CD14-positive monocyte (primary cell): ENCODE data around the gene GEMIN8. TPM values are rescaled to one million over a fixed set of nuclear protein-coding genes. Genes with fewer than 3 reads are reported as not detected.

Source experiments
- DNase-seq, 3 donors: peaks; one replicate each; pipeline ENCODE4 v3.0.0-alpha.2; 2011 to 2022
- H2AFZ ChIP-seq: 2 replicates; pipeline ENCODE4 v1.6.0; 2012; ENCODE audit warnings: mild to moderate bottlenecking, low read depth, low read length, inconsistent platforms; ENCODE audit not compliant: insufficient read depth, poor library complexity, severe bottlenecking
- H3K27ac ChIP-seq, 2 donors: 1 replicate in 1 of 2; 2 replicates in 1 of 2; pipeline ENCODE4 v1.5.1; 2012 to 2013; ENCODE audit warnings: low read length in 2 of 2, control low read depth in 1 of 2, inconsistent platforms in 1 of 2, low read depth in 1 of 2, mild to moderate bottlenecking in 1 of 2
- H3K27me3 ChIP-seq, 2 donors: one replicate each; pipeline versions ENCODE4 v1.6.0 to v1.6.1; 2011 to 2013; ENCODE audit warnings: low read length in 2 of 2; ENCODE audit not compliant: control insufficient read depth in 2 of 2, insufficient read depth in 2 of 2
- H3K36me3 ChIP-seq, 2 donors: replicated peaks in 1 of 2; 1 replicate in 1 of 2; 2 replicates in 1 of 2; pipeline versions ENCODE4 v1.5.1 to v1.6.1; 2012 to 2013; ENCODE audit warnings: low read length in 2 of 2, control low read depth in 1 of 2, inconsistent platforms in 1 of 2, mild to moderate bottlenecking in 1 of 2; ENCODE audit not compliant: insufficient read depth in 2 of 2, control insufficient read depth in 1 of 2
- H3K4me1 ChIP-seq, 2 donors: 1 replicate in 1 of 2; 2 replicates in 1 of 2; pipeline versions ENCODE4 v1.5.1 to v1.6.1; 2012 to 2013; ENCODE audit warnings: low read length in 2 of 2, control low read depth in 1 of 2, inconsistent platforms in 1 of 2, mild to moderate bottlenecking in 1 of 2, moderate library complexity in 1 of 2; ENCODE audit not compliant: insufficient read depth in 2 of 2, control insufficient read depth in 1 of 2
- H3K4me2 ChIP-seq: replicated peaks from 2 replicates; pipeline ENCODE3; 2012; ENCODE audit warnings: low read length, moderate library complexity, mild to moderate bottlenecking; ENCODE audit not compliant: poor library complexity, severe bottlenecking; ENCODE audit errors: extremely low read depth
- H3K4me3 ChIP-seq, 3 experiments: fragments of 200-600 bp in 1 of 3; sonication (generic) in 1 of 3; replicated peaks in 1 of 3; 1 replicate in 2 of 3; 2 replicates in 1 of 3; pipeline ENCODE4 v1.5.1; 2011 to 2013; ENCODE audit warnings: low read length in 3 of 3, mild to moderate bottlenecking in 3 of 3, control low read depth in 2 of 3, low read depth in 2 of 3, inconsistent platforms in 1 of 3, moderate library complexity in 1 of 3
- H3K79me2 ChIP-seq: 2 replicates; pipeline ENCODE4 v1.6.0; 2012; ENCODE audit warnings: mild to moderate bottlenecking, control low read depth, inconsistent platforms, low read length, moderate library complexity; ENCODE audit not compliant: insufficient read depth
- H3K9ac ChIP-seq: 2 replicates; pipeline ENCODE4 v1.6.0; 2017; ENCODE audit warnings: low read length, mild to moderate bottlenecking; ENCODE audit not compliant: insufficient read depth, poor library complexity, severe bottlenecking
- H3K9me3 ChIP-seq, 2 donors: replicated peaks in 1 of 2; 1 replicate in 1 of 2; 2 replicates in 1 of 2; pipeline versions ENCODE4 v1.5.1 to v1.6.1; 2012 to 2013; ENCODE audit warnings: low read length in 2 of 2, control low read depth in 1 of 2; ENCODE audit not compliant: control insufficient read depth in 1 of 2, insufficient read depth in 1 of 2
- H4K20me1 ChIP-seq: 2 replicates; pipeline ENCODE4 v1.6.0; 2012; ENCODE audit warnings: mild to moderate bottlenecking, low read length, control low read depth, moderate library complexity; ENCODE audit not compliant: insufficient read depth
- H3K27ac Mint-ChIP-seq, 7 donors: one replicate each; pipeline ENCODE4 v1.8.0; 2020; ENCODE audit warnings: mild to moderate bottlenecking in 7 of 7, mixed read lengths in 7 of 7, moderate library complexity in 6 of 7, inconsistent platforms in 2 of 7
- H3K27me3 Mint-ChIP-seq, 3 donors: one replicate each; pipeline ENCODE4 v1.8.0; 2021 to 2022; ENCODE audit warnings: low read depth in 3 of 3, mild to moderate bottlenecking in 3 of 3, mixed read lengths in 3 of 3, moderate library complexity in 3 of 3, inconsistent platforms in 1 of 3
- H3K36me3 Mint-ChIP-seq, 2 donors: one replicate each; pipeline ENCODE4 v1.8.0; 2020; ENCODE audit warnings: mixed read lengths in 2 of 2, inconsistent platforms in 1 of 2, mild to moderate bottlenecking in 1 of 2
- H3K4me1 Mint-ChIP-seq: one replicate; pipeline ENCODE4 v1.8.0; 2020; ENCODE audit warnings: mild to moderate bottlenecking, mixed read lengths
- H3K4me3 Mint-ChIP-seq, 2 donors: one replicate each; pipeline ENCODE4 v1.8.0; 2020; ENCODE audit warnings: mild to moderate bottlenecking in 2 of 2, mixed read lengths in 2 of 2, moderate library complexity in 1 of 2
- H3K9me3 Mint-ChIP-seq, 7 donors: one replicate each; pipeline ENCODE4 v1.8.0; 2020 to 2022; ENCODE audit warnings: mixed read lengths in 7 of 7, mild to moderate bottlenecking in 6 of 7, moderate library complexity in 6 of 7, inconsistent platforms in 2 of 7
- WGBS: methylation state at CpG from one replicate; pipeline ENCODE4 v1.1.5; 2013; ENCODE audit warnings: missing lambda C conversion rate; ENCODE audit not compliant: insufficient coverage; 5-methylcytosine and 5-hydroxymethylcytosine counted together
- intact Hi-C, 2 donors: fragments of 100-400 bp; cut with micrococcal nuclease; formaldehyde crosslinking; loops; one replicate each; pipeline versions ENCODE4 v1.15.0 to v1.15.1; 2023
- polyA plus RNA-seq, 3 donors: library from polyadenylated mRNA; depleted of rRNA in 1 of 3; unstranded in 2 of 3; stranded (reverse) in 1 of 3; fragments of 300-500 nt in 2 of 3; fragments of >200 nt in 1 of 3; fragmentation: Illumina TruSeq in 2 of 3; gene quantifications; 1 replicate in 2 of 3; 2 replicates in 1 of 3; pipeline ENCODE4 v1.2.3, GENCODE V29; 2012 to 2021
- TF ChIP-seq, protein P1 (sequence below): fragments of 200-600 bp; IDR thresholded peaks from one replicate; pipeline ENCODE4 v1.8.0; 2022; ENCODE audit warnings: antibody characterized with exemption, mild to moderate bottlenecking

The GEMIN8 gene
- polyA plus RNA-seq, 3 donors: 10.9 to 15.0 (median 12.6) TPM

DNA sequence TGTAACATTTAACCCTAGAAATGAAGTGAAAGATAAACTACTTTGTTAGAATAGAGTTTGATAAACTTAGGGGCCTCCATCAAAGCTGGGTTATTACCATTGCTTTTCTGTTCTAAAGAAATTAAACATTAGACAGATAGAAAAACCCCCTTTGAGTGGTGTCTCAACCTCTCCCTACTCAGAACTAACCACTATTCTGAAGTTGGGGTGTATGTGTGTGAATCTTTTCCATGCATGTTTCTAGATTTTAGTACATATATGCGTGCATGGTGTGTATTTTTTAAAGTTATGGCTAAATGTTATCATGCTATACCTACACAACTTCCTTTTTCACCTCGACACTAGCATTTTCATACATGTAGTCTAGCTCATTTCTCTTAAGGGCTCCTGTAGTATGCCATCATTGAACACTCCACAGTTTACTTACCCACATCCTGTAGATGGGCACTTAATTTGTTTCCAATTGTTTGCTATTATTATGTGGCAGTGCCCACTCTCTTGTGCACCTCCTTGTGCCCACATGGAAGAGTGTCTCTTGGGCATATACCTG, 25.7 kb downstream of the GEMIN8 start:
- H3K4me3 ChIP-seq: no peak overlapping the region
- intact Hi-C loops: no loop called here
- H3K9ac ChIP-seq: no peak overlapping the region
- no peak overlapping the region for H3K4me3 Mint-ChIP-seq
- peaks cover 0 to 10% (median 4%) of the 10 kb centered on the region in 7 donors for H3K9me3 Mint-ChIP-seq
- no peak overlapping the region for H3K27ac ChIP-seq
- DNase-seq: no peak
- no peaks in the 10 kb centered on the region for H3K9me3 ChIP-seq
- TF ChIP-seq, protein P1, sequence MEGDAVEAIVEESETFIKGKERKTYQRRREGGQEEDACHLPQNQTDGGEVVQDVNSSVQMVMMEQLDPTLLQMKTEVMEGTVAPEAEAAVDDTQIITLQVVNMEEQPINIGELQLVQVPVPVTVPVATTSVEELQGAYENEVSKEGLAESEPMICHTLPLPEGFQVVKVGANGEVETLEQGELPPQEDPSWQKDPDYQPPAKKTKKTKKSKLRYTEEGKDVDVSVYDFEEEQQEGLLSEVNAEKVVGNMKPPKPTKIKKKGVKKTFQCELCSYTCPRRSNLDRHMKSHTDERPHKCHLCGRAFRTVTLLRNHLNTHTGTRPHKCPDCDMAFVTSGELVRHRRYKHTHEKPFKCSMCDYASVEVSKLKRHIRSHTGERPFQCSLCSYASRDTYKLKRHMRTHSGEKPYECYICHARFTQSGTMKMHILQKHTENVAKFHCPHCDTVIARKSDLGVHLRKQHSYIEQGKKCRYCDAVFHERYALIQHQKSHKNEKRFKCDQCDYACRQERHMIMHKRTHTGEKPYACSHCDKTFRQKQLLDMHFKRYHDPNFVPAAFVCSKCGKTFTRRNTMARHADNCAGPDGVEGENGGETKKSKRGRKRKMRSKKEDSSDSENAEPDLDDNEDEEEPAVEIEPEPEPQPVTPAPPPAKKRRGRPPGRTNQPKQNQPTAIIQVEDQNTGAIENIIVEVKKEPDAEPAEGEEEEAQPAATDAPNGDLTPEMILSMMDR: no peak
- no peaks in the 10 kb centered on the region for H3K79me2 ChIP-seq
- H3K4me2 ChIP-seq: no peak overlapping the region
- H3K27me3 Mint-ChIP-seq: peaks cover 0 to 15% (median 0%) of the 10 kb centered on the region in 3 donors
- peaks cover 12 to 21% of the 10 kb centered on the region in 2 donors for H3K36me3 Mint-ChIP-seq
- H3K4me1 Mint-ChIP-seq: no peaks in the 10 kb centered on the region
- H3K36me3 ChIP-seq: peaks cover 5 to 7% of the 10 kb centered on the region in 2 donors
- H3K4me1 ChIP-seq: no peaks in the 10 kb centered on the region
- no peak overlapping the region for H3K27ac Mint-ChIP-seq
- no peak overlapping the region for H2AFZ ChIP-seq
- no peaks in the 10 kb centered on the region for H4K20me1 ChIP-seq
- no peaks in the 10 kb centered on the region for H3K27me3 ChIP-seq
- WGBS: no CpG with 5 or more reads among the region's 2 CpGs

DNA sequence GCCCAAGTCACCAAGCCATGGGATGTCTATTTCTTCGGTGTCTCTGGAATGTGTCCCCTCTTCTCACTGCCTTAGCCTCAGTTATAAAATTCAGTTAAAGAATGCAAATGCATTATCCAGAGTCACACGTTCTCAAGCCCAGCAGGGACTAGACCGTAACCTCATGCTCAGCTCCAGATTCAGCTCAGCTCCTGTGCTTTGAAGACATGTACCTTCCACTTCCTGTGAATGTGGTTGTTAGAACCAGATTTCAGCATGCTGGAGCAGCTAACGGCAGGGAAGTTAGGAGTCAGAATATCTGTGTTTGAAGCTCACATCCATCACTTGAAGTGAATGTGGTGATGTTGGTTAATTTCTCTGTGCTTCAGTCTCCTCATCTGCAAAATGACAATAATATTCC, 26.7 kb downstream of the GEMIN8 start:
- Histone ChIP-seq H3K79me2 (no peaks in the 10 kb centered on the region), H3K4me2 (no peak overlapping the region), H3K27ac (no peak overlapping the region), H3K27me3 (no peaks in the 10 kb centered on the region), H4K20me1 (no peaks in the 10 kb centered on the region), H2AFZ (no peak overlapping the region), H3K9me3 (no peaks in the 10 kb centered on the region), H3K36me3 (no peaks in the 10 kb centered on the region), H3K9ac (no peak overlapping the region), H3K4me1 (no peaks in the 10 kb centered on the region), H3K4me3 (no peak overlapping the region)
- Mint-ChIP-seq H3K27ac (peak overlapping the region in 4 of 7 donors; percentile 15 to 51 (median 24)), H3K9me3 (peaks cover 0 to 10% (median 4%) of the 10 kb centered on the region in 7 donors), H3K4me3 (no peak overlapping the region), H3K27me3 (peaks cover 0 to 15% (median 0%) of the 10 kb centered on the region in 3 donors), H3K4me1 (no peaks in the 10 kb centered on the region), H3K36me3 (peaks cover 7 to 14% of the 10 kb centered on the region in 2 donors)
- no peak for DNase-seq
- TF ChIP-seq, protein P1: no peak
- intact Hi-C loops: no loop called here
- 86% methylated on average over 2 of the region's 4 CpGs for WGBS
